Cerebellar cortex (tissue), 1 donor: ENCODE results near the gene ST3GAL3.
"Not testable (repeated sequence)": the region's sequence is repeated elsewhere in the genome, so short reads cannot be mapped to it uniquely, and the experiment has no call there.

Experiments used
- DNase-seq: peaks from one replicate; pipeline ENCODE4 v3.0.0-alpha.2; 2015; ENCODE audit warnings: low spot score

The ST3GAL3 gene

DNA sequence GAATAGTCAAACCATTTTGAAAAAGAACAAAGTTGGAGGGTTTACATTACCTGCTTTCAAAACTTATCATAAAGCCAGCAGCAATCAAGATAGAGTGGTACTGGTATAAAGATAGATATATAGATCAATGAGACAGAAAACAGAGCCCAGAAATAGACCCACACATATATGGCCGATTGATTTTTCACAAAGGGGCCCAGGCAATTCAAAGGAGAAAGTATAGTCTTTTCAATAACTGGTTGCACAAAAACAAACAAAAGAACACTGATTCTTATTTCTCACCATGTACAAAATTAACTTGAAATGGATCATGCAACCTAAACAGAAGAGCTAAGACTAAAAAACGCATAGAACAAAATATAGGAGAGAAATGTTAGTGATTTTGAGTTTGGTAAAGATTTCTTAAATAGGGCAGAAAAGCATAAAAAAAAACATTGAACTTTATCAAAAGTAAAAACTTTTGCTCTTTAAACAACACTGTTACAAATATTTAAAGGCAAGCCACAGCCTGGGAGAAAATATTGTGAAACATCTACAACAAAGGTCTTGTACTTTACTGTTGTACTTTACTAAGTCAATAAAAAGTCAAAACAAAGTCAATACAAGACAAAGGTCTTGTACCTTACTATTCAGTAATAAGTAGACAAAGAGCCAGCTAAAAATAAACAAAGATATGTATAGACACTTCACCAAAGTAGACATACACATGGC lies 50.2 kb downstream of the ST3GAL3 start:
- DNase-seq: no peak

DNA sequence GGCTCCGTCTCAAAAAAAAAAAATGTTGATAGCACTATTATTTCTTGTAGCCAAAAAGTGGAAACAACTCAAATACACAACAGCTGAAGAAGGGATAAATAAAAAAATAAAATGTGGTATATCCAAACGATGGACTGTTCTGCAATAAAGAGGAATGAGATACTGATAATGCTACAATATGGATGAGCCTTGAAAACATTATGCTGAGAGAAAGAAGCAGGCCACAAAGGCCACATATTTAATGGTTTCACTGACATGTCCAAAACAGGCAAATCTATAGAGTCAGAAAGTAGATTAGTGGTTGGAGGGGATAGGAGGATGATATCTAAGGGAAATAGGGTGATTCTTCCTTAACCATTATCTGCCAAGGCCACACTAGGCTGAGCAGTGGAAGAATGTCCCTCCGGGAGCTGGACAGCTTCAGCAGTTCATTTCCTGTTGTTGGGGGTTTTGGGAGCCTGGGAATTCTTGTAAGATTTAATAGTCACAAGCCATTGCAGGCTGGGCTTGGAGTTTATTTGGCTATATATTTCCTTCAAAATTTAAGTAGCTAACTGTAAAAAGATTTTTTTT lies 53.5 kb downstream of the ST3GAL3 start:
- no peak for DNase-seq

DNA sequence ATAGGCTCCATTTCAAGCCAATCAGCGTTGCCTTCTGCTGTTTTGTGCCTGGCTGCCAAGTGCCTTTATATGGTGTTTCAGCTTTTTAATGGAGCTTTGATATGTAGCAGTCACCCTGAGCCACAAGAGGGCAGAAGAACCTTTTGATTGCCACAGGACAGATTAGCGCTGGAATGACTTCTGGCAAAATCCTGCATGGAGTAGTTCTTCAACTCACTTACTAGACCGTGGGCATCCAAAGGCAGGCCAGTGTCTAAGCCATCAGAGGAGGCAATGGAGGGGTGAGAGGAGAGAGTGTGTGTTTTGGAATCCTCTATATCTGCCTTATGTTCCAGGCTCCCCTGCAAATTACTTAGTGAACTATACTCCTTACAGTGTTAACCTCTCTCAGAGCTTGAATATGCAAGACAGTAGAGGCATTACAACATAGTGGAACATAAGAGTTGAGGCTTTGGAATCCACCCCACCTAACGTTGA lies 56.2 kb downstream of the ST3GAL3 start:
- peak; percentile 94 for DNase-seq

DNA sequence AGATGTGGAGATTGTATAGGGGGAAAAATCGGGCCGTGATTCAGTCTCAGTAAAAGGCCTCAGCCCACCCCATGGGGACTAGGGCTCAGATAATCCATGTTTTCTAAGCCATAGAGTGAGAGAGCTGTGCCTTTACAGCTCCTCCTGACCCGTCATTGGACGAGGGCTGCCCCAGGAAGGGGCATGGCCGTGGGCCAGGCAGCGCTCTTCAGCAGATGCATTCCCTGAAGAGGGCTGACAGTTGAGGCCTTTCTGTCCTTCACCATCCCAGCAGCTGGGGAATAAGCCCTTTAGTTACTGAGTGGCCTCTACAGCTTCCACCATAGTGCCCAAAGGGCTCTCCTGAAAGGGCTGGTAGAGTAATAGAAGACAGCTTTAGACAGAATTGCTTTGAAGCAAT lies 57.2 kb downstream of the ST3GAL3 start:
- no peak for DNase-seq

DNA sequence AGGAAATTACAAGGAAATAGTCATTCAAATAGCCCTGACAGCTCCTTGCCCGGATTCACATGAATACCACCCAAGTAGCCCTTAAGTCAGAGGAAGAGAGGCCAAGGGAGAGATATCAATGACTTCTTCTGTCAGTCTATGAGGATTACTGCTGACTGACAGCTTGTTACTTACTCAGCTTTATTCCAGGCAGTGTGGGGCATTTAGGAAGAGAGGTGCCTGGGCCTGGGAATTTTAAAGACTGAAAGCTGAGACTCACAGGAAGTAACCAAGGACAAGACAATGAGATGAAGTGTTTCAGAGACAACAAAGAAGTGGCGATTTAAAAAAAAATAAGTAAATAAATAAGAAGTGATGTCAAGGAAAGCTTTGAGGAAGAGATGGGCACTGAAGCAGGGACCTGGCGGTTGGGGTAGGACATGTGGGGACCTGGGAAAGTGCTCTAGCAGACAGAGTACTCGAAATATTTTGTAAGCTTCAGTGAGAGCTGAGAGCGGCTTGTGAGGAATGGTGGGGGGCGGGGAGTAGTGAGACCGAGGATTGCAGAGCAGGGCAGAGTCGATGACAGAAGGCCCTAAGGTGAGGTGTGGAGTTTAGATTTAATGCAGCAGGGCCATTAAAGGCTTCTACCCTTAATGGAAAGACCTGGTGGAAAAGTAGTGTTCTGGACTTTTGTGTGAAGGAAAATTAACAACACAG lies 58.9 kb downstream of the ST3GAL3 start:
- no peak for DNase-seq

DNA sequence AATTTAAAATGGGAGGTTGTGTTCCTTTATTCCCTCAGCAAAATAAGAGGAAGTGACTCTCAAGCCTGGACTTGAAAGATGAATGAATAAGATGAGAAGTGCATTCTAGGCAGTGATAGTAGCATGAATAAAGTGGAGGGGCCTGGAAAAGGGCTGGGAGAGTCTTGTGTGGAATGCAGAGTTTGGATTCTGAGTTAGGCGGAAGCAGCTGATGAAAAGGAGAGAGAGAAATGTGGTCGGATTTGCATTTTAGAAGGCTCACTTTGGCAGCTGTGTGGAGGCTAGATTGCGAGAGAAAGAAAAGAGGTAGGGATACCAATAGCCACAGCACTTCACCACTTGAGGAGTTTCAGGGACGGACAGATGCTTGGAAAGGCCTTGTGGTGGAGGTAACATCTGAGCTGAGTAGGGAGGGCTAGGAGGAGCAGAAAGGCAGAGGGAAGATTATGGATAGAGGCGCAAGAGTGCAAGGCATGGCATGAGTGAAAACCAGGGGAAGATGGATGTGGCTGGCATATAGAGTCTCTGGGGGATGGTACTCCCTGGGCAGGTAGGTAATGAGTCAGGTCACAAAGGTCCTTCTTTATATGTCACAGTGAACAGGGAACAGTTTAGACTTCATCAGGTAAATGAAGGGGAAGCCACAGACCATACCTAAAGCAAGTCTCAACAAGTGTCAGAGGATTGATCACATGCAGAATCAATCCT lies 59.6 kb downstream of the ST3GAL3 start:
- DNase-seq: no peak

DNA sequence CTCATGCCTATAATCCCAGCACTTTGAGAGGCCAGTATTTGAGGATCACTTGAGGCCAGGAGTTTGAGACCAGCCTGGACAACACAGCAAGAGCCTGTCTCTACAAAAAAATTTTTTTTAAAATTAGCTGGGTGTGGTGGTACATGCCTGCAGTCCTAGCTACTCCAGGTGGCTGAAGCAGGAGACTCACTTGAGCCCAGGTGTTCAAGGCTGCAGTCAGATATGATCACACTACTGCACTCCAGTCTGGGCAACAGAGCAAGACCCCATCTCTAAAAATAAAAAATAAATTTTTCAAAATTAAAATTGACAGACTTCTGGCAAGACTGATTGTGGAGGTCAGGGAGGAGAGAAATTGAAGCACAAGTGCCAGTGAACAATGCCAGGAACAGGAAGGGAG lies 60.8 kb downstream of the ST3GAL3 start:
- DNase-seq: no peak

DNA sequence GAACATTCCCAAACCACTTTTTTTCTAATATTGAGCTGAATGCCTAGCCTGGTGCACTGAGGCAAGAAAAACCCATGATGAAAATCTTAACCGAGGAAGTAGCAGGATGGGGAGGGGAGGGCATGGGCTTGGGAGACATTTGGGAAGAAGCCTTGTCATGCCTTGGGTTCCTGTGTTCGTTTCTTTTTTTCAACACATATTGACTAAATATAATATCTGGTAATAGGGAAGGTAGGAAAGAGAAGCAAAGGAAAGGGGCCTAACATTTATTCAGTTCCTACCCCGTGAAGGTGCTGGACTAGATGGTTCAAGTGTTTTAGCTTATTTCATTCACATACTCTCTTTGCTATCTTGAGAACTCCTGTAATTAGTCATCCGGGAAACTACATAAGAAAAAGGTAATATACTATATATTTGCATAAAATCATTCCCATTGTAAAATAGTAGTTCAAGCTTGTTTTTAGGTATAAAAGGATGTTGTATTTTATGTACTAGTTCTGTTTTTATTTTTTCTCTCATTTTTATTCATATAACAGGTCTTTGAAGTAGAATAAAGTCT lies 62.1 kb downstream of the ST3GAL3 start:
- DNase-seq: no peak

DNA sequence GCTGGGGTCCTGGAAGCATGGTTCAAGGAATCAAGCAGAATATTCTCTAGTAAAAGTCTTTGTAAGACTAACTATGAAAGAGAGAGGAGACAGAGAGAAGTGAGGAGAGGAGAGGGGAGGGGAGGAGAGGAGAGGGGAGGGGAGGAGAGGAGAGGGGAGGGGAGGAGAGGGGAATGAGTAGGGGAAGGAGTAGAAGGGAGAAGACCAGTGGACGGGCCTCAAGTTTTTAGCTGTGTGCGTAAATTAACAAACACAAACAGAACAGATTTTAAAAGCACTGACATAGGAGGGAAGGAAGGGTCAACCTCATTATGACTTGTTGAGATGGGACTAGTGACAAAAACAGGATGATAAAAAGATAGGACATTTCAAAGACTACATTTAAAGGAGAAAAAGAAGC lies 62.8 kb downstream of the ST3GAL3 start:
- DNase-seq: no peak

DNA sequence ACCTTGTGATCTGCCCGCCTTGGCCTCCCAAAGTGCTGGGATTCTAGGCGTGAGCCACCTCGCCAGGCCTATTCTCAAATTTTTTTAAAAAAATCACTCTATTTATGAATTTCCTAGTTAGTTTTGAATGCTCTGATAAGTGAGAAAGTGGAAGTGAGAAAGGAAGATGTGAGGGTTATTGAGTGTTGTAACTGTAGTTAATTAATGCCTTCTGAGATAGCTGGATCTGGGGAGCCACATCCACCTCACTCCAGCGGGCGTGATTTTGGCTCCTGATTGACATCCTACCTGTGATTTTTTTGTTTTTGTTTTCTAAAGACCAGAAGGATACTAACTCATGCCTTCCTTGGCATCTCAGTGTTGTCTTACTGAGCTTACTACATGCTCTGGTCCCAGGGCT lies 65.6 kb downstream of the ST3GAL3 start:
- no peak for DNase-seq

DNA sequence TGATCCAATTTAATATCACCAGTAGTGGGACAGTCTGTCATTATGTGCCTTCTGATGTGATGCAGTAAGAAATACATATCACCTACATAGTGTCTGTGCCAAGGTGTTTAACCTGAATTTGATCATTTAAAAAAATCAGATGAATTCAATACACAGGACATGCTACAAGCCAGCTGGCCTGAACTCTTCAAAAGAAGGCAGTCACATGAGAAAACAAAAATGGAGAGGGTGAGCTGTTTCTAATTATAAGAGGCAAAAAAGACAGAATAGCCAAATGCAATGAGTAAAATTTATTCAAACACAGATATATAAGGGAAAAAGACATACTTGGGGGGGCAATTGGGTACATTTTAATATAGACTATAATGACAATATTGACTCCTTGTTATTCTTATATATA lies 66.5 kb downstream of the ST3GAL3 start:
- no peak for DNase-seq

DNA sequence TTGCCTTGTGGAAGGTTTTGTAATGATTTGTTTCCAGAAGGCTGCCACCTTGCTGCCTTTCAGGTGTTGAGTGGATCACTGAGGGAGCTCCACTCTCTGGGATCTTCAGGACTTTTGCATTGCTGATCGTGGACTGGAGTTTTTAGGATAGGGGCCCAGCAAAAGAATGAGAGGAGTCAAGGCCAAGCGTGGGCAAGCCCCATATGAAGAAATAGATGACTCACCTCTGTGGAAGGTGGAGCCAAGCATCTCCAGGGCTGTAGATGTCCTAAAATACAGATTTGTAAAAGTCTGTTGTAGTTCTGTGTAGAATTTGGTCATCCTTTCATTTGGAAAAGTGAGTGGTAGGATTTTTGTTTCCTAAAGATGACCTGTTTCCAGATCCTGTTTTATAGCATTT lies 67.0 kb downstream of the ST3GAL3 start:
- DNase-seq: no peak

DNA sequence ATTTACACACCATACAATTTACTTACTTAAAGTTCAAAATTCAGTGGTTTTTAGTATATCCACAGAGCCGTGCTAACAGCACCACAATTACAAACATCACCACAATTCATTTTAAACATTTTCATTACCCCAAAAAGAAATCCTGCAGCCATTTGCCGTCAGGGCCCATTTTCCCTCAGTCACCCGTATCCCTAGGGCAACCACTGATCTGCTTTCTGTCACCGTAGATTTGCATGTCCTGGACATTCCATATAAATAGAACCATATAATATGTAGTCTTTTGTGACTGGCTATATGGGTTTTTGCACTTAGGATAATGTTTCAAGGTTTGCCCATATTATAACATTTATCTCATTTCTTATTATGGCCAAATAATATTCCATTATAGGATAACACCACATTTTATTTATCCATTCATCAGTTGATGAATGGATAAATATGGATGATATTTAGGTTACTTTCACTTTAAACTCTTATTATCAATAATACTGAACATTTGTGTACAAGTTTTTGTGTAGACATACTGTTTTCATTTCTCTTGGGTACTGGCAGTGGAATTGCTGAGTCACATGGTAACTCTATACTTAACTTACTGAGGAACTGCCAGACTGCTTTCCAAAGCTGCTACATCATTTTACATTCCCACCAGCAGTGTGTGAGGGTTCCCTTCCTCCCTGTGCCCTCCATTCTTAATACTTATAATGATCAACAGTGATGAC lies 68.9 kb downstream of the ST3GAL3 start:
- DNase-seq: no peak

DNA sequence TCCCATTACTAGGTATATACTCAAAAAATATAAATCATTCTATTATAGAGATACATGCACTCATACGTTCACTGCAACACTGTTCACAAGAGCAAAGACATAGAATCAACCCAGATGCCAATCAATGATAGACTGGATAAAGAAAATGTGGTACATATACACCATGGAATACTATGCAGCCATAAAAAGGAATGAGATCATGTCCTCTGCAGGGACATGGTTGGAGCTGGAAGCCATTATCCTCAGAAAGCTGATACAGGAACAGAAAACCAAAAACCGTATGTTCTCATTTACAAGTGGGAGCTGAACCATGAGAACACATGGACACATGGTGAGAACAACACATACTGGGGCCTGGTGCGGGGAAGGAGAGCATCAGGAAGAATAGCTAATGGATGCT lies 70.6 kb downstream of the ST3GAL3 start:
- not testable (repeated sequence) for DNase-seq

DNA sequence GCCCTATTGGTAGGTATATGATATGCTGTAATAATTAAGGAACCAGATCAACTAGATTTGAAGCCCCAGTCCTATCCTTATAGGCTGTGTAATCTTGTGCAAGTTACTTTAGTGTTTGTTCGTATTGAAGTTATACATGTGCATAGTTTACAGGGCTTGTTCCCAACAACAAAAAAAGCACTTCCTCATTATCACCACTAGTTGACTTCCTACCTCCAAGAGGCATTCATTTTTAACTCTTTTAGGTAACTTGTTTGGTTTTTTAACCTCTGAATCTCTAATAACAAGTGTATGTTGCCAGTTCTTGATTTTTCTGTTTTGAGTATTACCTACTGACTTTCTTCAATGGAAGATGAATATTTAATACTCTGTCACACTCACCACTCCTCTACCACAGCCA lies 71.9 kb downstream of the ST3GAL3 start:
- DNase-seq: no peak

DNA sequence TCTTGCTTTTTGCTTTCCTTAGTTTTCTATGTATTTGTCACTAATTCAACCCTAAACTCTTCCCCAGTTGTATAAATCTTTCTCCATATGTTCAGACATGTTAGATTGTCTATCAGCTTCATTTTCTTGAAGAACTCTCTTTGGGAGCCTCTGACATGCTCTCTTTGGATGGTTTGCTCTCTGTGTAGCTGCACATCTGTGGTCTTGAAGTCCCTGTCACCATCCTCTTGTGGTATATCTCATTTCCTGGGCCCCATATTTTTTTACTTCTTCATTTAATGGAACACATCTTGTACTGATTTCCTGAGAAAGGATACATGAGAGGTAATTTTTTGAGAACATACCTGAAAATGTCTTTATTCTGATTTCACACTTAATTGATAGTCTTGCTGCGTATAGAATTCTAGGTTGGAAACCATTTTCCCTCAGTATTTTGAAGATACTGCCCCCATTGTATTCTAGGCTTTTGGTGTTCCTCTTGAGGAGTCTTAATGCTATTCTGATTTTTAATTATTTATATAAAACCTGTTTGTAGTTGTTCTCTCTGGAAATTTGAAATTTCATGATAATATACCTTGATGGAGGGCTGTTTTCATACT lies 72.6 kb downstream of the ST3GAL3 start:
- no peak for DNase-seq

DNA sequence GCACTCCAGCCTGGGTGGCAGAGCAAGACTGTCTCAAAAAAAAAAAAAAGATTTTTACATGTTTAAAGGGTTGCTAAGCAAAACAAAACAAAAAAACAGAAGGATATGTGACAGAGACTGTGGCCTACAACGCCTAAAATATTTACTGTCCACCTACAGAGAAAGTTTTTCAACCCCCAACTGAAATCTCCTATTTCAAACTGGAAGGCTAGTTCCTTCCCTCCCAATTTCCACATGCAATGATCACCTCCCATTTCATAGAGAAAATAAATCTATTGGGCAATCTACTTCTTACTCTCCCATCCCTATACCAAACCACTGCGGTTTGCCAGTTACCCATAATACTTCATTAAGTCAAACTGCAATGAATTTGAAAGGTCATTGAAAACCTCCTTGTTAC lies 74.2 kb downstream of the ST3GAL3 start:
- DNase-seq: no peak

DNA sequence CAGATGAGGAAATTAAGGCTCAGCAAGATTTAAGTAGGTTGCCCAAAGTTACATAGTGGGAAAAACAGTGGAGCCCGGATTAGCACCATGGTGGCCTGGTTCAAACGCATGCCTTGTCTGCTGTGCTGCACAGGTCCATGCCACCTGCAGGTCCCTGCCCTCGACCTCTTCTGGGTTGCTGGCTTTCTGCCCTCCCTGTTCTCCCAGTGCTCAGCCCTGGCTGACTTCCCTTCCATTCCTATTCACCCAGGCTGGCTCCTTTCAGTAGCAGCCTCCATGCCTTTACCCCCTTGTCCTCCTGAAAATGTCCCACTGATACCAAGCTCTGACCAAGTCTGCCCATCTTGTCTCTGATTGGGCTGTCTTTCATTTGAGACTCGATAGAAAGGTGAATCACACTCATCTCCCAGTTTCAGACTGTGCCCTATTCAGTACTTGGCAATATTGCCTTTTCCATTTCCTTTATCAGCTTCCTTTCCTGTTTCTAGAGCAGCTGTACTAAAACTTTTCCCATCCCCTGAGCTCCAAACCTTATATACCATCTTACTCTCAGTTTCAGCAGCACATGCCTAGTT lies 75.8 kb downstream of the ST3GAL3 start:
- DNase-seq: no peak

DNA sequence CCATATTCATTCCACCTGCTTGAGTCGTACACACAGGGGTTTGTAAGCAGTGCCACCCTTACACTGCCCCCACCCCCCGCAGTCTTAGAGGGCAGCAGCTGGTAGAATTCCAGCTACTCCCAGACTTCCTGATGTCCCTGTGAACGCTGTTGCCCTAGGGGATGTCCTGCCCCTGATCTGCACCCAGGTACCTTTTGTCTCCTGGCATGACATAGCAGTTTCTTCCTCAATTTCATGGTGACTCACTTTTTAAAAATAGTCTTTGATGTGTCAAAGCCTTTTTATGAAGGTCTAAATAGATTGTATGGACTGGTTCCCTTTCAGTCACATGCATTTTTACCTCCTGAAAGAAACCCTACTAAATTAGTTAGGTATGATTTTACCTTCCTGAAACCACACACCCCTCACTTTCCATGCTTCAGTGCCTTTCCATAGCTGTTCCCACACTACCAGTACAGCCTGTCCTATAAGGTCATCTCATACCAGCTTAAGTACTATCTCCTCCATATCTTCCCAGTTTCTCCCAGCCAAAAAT lies 76.4 kb downstream of the ST3GAL3 start:
- no peak for DNase-seq

DNA sequence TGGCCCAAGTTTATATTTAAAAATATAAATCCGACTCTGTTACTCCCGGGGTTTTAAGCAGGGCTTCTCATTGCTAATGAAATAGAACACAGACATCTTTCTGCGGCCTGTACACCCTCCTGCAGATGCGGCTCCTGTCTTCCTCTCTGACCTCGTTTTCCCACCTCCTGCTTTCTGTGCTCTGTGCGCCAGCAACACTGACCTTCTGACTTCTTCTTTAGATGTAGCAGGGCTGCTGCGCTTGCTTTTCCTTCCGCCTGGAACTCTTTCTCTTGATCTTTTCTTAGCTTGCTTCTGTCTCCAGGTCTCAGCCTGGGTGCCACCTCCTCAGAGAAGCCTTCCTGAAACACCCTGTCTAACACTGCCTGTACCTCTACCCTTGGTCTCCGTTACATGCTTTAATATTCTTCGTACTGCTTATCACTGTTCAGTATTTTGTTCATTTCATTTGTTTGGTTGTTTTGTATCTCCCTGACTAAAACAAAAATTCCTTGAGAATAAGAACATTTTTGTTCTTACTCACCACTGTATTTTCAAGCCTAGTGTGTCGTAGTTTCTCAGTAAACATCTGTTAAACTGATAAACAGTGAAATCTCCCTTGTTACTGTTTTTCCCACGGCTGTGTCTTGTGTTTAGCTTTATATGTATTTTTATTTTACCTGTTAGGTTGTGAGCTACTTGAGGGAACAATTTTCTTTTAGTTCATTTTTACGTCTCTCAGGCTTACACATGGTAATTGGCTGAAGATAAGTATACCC lies 79.0 kb downstream of the ST3GAL3 start:
- DNase-seq: no peak
